GM18909 (cell line): Measurements from ENCODE around the gene VEPH1.

ENCODE experiments used
- ATAC-seq: cut with Tn5 transposase; IDR thresholded peaks from one replicate; pipeline ENCODE4 v1.9.1; 2021; ENCODE audit warnings: mild to moderate bottlenecking; ENCODE audit not compliant: unreplicated experiment, poor library complexity

The VEPH1 gene

DNA sequence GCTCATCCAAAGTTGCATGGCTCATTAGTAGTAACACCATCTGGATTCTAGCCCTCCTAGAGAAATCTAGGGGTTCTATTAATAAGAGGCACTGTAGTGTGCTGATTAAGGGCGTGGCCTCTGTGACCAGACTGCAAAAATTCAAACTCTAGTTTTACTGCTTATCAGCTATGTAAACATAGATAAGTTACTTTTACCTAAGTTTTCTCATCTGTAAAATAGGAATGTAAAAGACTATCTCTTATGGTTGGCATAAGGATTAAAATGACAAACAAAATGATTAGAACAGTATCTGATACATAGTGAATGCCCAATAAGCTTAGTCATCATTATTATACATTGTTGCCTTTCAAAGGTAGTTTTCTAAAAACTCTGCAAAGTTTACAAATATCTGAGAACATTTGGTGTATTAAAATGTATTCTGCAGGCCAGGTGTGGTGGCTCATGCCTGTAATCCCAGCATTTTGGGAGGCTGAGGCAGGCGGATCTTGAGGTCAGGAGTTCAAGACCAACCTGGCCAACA, 62.1 kb downstream of the VEPH1 start:
- ATAC-seq, result no peak

DNA sequence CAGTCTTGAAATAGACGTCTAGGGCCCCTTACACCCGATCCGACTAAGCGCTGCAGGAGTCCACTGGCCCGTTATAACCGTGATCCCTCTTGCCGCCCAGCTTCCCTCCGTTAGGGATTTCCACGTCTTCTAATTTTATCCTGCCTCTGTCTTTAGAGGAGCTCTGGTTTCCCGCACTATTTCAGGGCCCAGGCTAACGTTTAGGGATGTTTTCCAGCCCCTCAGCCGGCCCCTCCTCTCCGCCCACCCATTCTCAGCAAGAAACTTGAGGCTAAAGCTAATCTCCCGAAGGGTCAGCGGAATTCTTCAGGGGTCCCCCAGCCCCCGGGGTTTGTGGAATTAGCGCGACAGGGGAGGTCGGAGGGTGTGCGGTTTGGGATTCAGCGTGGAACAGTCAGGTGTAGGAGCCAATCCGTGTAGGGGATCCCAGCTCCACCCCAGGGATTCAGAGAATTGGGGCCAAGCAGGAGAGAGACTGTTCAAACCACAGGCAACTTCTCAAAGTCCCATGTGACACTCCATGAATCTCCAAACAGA, 65.0 kb downstream of the VEPH1 start:
- no peak for ATAC-seq

DNA sequence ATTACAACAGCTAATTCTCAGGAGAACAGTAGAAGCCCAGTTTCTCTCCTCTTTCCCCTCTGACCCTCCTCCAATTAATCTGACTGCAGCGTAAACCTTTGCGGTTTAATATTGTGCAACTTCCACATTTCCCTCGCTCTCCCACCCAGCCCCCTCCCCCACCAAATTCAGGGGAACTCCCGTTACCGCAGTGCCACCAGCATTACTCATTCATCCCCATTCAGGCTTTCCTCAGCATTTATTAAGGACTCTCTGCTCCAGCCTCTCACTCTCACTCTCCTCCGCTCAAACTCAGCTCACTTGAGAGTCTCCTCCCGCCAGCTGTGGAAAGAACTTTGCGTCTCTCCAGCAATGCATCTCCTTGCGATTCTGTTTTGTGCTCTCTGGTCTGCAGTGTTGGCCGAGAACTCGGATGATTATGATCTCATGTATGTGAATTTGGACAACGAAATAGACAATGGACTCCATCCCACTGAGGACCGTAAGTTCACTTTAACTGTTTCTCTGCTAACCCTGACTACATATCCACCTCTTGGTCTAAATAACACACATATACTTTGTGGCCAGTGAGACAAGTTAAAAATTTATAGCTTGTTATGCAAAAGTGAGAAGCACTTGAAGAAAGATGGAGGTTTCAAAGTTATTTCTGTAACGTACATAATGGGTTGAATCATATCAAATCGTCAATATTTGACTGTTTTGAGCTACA, 66.5 kb downstream of the VEPH1 start, which contains the start of gene PTX3:
PTX3 (plus strand) TSS at position 268 of the 709 bp plus-strand sequence; CDS start at position 352, 84 bp downstream.
- peak; percentile 26 for ATAC-seq

DNA sequence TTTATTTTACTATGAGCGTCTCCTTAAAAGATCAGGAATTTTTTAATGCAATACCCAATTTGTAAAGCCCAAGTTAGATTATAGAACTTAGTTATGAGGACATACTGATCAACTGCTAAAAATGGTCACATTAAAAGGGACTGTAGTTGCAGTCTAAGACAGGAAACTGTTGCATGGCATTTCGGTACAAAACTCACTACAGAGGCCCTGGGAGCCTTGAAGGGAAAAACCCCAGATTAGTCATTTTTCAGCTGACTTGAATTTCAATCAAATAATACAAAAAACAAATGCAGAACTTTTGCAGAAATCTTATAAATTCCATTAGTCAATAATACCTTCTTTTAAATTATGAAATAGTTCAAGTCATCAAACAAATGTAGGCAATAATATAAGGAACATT, 73.5 kb downstream of the VEPH1 start:
- no peak for ATAC-seq

DNA sequence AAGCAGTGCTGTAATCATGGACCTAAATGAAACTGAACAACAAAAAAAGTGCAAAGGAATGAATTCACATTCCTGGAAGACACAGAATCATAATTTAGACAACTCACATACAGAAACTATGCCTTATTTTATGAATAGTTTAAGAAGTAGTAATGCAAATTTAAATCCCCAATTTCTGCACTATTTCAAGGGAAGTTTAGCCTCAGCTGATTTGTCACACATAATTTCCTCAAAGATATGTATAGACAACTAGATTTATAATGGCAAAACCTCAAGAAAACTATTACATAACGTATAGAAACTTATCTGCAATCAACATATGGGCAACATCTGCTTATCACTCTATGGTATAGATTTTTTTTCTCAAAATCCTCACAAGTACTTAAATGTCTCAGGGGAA, 74.4 kb downstream of the VEPH1 start:
- no peak for ATAC-seq

DNA sequence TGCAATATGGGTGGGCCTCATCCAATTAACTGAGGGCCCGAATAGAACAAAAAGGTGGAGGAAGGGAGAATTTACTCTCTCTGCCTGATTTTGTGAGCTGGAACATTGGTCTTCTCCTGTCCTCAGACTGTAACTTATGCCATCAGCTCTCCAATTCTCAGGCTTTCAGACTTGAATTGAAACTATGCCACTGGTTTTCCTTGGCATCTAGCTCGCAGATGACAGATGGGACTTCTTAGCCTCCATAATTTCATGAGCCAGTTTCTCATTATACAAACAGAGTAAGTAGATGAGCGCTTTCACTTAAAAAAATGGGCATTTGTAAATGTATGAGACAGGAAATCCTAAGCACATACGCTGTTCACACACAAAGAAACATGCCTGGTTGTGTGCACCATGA, 75.3 kb downstream of the VEPH1 start:
- no peak for ATAC-seq

DNA sequence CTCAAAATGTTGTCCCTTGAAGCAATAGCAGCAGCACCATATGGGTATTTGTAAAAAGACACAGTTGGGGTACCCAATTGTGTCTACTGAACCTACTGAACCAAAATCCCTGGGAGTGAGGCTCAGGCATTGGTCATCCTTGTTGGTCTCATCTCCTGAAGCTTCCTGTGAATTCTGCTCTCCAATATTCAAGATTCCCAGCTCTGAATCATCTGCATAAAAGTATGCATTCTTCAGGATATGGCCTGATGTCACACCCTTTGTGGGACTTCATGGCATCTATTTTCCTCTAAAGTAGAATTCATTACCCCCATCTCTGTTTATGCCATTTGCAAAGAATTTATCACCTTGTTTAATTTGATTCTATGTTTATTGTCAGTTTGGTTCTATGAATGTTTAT, 79.9 kb downstream of the VEPH1 start:
- ATAC-seq, result no peak

DNA sequence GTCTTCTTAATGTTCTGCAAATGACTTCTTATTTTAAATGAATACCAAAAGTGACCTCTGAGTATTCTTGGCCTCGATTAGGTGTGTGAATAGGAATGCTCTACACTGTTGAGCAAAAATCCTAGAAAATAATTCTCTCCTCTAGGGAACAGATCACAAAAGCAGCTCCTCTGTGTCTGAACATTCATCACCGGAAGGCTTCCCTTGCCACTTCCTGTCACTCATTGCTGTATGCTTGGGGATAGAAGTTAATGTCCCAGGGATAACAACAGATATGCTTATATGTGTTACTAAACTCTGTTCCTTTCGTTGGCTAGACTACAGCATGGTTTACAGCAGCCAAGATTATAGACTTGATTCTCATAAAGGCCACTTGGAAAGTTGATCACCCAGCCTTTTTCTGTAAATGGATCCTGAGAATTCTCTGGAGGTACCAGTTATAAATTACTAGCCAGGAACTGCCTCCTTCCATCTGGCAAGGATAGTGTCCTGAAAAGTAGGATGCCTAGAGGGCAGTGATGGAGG, 82.5 kb downstream of the VEPH1 start:
- no peak for ATAC-seq

DNA sequence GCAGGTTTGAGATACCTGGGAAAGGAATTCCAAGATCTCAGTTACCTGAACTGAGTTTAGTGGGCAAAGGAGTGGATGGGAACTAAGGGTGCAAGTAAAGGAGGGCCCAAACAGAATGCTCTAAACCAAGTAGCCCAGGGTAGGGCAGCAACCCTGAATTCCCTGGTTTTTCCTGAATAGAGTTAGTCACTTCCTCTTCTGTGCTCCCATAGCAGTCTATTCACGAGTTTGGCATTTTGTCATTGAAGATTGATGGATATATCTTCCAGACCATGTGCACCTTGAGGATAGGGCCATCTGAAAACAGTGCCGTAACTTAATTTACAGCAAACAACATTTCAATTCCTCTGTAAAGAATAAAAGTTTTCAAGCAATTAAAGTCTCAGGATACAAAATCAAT, 85.1 kb downstream of the VEPH1 start:
- no peak for ATAC-seq

DNA sequence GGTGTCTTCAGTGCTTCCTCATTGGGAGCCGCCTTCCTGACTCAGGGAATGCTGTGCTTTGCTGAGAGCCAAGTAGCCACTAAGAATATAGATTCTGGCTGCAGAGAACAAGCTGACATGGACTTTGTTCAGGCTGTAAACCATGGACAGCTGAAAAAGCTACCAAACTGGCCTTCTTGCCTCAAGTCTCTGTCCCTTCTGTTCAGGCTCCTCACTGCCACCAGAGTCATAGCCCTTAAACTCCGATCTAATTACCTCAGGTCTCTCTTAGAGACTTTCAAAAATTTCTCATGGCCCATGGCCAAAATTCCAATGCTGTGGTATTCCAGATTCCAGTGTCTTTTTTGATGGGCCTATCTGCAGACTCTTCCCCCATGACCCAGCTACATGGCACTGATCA, 86.0 kb downstream of the VEPH1 start:
- ATAC-seq, result no peak

DNA sequence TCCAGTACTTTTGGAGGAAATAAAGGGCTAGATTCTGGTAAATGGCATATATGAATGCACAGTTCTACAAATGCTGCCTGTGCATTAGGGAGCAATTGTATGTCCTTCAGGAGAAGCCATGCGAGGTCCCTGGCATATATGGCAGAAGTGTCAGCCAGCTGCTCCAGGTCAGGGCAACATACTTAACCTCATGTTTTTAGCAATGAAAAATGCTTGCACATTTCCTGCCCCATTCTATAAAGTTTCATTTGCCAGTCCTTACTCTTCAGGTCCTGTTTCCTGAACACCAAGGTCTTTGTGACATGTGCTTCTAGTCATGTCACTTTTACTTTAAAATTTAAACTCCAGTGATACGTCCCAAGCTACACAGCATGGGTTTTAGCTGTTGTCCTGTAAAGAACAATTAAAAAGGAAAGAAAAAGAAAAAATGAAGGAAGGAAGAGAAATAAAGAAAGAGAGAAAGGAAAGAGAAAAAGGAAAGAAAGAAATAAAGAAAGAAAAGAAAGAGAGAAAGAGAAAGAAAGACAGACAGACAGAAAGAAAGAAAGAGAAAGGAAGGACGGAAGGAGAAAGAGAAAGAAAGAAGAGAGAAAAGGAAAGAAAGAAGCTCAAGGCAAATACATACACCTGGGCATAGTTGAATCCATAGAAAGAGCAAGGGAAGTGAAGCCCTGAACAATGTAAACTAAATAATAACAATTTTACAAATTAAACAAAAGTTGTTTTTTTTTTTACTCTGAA, 86.7 kb downstream of the VEPH1 start:
- ATAC-seq, result no peak

DNA sequence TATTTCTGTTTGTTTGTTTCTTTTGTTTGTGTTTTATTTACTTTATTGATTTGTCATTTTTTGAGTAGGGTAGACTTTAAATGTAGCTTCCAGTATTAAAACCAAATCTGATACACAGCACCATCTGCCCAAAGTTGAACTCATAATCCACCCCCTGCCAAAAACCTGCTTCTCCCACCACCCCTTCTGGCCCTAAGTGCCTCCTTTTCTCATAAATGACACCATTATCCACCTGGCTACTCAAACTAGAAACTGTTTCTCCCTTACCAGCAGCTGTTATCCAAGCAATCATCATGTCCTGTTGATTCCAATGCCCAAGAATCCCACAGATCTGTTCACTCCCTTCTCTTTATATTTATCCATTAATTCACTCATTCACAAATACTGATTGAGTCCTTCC, 88.4 kb downstream of the VEPH1 start:
- no peak for ATAC-seq

DNA sequence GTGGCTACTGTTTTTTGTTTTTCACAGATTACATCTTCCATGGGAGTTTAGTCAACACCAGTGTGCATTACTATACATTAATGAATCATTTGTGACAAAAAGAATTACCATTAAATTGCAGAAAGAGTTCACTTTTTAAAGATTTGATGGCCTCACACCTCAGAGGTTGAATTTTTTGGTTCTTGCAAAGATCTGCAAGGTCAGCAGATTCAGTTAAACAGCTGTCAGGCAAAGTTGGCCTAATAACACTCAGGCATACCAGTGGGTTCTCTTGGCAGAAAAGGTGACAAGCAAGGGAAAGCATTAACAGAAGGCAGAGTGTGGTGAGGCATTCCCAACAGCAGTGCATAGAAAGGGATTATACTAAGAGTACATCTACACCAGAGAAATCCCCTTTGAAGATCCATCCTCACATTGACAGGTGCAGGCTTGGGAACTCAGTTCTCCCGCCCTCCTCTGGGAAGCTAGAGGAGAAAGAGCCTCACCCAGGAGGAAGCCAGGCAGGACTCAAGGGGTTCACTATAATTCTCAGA, 90.8 kb downstream of the VEPH1 start:
- ATAC-seq, result no peak

DNA sequence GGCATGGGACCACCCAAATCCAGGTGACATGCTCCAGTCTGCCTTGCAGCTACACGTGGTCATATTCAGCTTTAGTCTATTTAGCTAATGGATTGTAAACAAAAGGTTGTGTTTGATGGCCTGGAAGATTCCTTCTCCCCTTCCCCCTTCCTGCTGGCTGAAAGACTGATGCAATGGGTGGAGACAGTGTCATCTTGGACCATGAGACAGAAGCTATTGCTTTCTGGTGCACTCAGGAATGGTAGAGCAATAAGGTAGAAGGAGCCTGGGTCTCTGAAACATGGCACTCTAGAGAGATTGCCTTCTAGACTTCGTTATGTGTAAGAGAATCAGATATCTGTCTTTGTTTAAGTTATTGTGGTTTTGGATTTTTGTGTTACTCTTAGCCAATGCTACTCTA, 92.3 kb downstream of the VEPH1 start:
- no peak for ATAC-seq

DNA sequence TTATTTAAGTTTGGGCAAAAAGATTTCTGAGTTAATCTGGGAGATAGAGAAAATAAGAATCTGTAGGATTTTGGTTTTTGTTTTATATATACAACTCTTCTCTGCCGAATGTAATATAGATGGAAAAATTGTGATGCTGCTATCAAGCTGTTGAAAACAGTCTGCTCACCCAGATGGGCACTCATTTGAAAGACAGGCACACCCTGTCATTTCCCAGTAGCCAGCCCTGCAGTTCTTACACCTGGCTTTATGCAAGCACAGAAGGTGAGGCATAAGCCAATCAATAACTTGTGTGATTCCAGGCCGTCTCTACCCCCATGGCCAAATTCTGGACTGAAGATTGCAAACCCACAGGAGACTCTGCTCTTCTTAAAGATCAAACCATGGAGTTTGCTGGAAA, 93.7 kb downstream of the VEPH1 start:
- no peak for ATAC-seq

DNA sequence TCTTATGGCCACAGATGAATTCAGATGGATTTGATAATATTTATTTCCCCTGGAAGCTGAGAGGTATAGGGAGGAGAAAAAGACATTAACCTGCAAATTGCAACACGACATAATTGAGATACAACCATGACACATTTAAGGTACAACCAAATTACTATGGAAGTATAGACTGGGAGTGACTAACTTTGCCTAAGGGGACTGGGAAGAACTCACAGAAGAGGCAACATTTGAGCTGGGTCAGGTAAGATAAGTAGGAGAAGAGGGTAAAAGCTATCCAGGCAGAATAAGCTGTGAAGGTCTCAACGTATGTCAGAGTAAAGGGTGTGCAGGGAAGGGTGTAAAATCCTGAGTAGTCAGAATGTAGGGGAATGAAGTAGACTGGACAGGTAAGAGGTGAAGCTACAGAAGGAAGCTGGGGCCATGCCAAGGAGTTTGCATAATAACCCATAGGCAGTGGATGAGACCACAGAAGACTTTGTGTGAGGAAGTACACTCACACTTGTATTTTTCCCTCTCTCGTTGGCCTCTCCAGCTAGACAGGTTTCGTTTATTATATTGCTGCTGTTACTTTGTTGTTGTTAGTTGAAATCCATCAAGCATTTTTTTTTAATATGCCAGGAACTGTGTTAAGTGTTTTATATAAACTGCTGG, 94.6 kb downstream of the VEPH1 start:
- no peak for ATAC-seq

DNA sequence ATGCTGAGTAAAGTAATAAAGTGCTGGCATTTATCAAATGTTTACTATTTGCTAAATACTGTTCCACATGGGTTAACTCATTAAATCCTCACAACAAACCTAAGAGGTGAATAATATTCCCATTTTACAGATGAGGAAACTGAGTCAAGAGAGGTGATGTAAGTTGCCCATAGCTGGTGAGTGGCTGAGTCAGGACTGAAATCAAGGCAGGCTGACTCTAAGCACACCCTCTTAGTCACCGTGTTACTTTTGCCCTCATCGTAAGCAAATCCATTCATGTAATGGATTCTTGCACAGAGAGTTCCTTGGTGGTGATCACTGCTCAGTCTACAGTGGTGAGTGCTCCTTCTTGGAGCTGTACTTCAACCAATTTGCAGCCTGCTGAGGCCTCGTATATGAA, 95.4 kb downstream of the VEPH1 start:
- no peak for ATAC-seq

DNA sequence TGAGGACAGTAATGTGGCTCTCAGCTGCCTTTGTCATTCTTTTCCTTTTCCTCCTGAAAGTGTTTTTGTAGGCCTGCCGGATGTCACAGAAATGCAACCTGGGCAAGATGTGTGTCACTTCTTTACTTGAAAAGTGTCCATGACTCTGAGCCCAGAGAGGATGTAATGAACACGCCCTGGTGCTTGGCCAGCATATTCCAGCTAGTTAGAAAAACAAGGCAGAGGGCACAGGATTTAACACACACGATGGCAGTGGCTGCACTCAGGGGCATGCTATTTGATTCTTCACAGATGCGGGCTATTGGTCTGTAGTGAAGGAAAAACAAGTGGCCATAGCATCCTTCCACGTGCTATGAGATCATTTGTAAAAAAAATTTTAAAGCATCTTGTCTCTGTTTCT, 96.8 kb downstream of the VEPH1 start:
- ATAC-seq, result no peak

DNA sequence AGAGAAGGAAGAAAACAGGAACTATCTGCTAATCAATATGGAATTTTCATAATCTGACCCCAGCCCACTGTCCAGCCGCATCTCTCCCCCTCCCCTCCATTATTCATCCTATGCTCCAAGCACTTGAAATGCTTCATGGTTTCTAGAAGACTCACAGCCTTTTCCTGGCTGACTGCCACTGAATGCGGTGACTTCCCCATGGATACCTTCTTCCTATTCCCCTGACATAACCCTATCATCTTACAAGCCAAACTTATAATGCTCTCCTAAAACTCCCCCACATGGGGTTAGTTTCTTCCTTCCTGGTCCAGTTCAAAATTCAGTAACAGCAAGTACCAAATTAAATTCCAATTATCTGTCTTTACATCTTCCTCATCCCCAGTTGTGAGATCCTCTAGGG, 97.8 kb downstream of the VEPH1 start:
- ATAC-seq, result no peak

DNA sequence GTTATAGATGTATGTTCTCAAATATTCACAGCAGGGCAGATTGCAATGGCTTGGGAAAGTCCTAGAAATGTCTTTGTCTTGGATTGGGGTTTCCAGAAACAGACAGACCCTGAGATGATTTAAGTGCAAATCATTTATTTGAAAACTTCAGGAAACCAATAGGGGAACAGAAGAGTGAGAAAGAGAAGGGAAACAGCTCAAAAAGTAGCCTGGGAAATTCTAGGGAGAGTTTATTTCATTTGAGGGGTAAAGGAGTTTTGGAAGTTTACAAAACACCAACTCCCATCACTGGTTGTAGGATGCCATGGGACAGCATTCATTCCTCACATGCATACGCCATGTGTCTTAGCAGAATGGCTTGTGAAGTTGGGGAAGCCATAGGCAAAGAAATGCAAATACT, 98.8 kb downstream of the VEPH1 start:
- ATAC-seq, result no peak

DNA sequence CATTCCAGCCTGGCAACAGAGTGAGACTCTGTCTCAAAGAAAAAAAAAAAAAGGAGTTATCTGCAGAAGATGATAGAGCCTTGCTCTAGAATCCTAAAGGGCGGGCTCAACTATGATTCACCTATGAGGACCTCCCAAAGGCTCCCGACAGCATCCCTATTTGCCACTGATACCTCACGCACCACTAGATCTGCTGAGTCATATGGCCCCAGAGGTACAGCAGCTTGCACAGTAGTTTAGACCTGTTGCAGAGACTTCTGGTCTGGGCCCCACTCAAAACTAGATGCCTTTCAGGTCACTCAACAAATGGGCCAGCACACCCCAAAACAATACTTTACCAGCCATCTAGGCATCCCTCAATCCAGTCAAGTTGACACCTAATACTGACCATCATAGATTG, 104.6 kb downstream of the VEPH1 start:
- ATAC-seq, result no peak
